ENCODE data around the gene SEC24C. TPM values are rescaled to one million over a fixed set of nuclear protein-coding genes. Genes with fewer than 3 reads are reported as not detected.
A peak's percentile ranks its signal among the peaks of the same experiment; 100 is the strongest.

Gene SEC24C
- polyA plus RNA-seq, 1 experiment, result 86.9 TPM

- Histone ChIP-seq H3K9me3 (ENCODE audit: control insufficient read depth, insufficient read depth, low read length) (no peaks in the 10 kb centered on the region; the same call in 1 of the 2 replicates), H3K27ac (ENCODE audit: low read depth, low read length) (no peak overlapping the region), H3K27me3 (ENCODE audit: control insufficient read depth, insufficient read depth, low read length) (no peaks in the 10 kb centered on the region), H3K4me3 (ENCODE audit: low read depth, low read length) (no peak overlapping the region)
- no peak for DNase-seq (ENCODE audit: low read depth, low spot score)
- CTCF ChIA-PET, result no interaction called here
- POLR2A ChIA-PET, result no interaction called here
- TF ChIP-seq CTCF (IDR thresholded peaks at IDR 0.05; ENCODE audit: low read depth, low read length), result no peak
Observed at GRCh38 chr10:73800560-73801252, 56.5 kb downstream of the SEC24C start.

- no peak overlapping the region for H3K27ac ChIP-seq (ENCODE audit: low read depth, low read length)
- H3K27me3 ChIP-seq (ENCODE audit: control insufficient read depth, insufficient read depth, low read length), result no peaks in the 10 kb centered on the region
- CTCF ChIA-PET, result no interaction called here
- TF ChIP-seq CTCF (IDR thresholded peaks at IDR 0.05; ENCODE audit: low read depth, low read length), result no peak
- no peak overlapping the region for H3K4me3 ChIP-seq (ENCODE audit: low read depth, low read length)
- POLR2A ChIA-PET, result no interaction called here
- H3K9me3 ChIP-seq (ENCODE audit: control insufficient read depth, insufficient read depth, low read length), result no peaks in the 10 kb centered on the region; the same call in 1 of the 2 replicates
- no peak for DNase-seq (ENCODE audit: low read depth, low spot score)
Observed at GRCh38 chr10:73801253-73801590, 57.0 kb downstream of the SEC24C start.

- Histone ChIP-seq H3K27ac (ENCODE audit: low read depth, low read length) (no peak overlapping the region), H3K27me3 (ENCODE audit: control insufficient read depth, insufficient read depth, low read length) (no peaks in the 10 kb centered on the region), H3K9me3 (ENCODE audit: control insufficient read depth, insufficient read depth, low read length) (no peaks in the 10 kb centered on the region; the same call in 1 of the 2 replicates), H3K4me3 (ENCODE audit: low read depth, low read length) (no peak overlapping the region)
- TF ChIP-seq CTCF (IDR thresholded peaks at IDR 0.05; ENCODE audit: low read depth, low read length), result no peak
- no peak for DNase-seq (ENCODE audit: low read depth, low spot score)
- CTCF ChIA-PET, result no interaction called here
- POLR2A ChIA-PET, result interaction anchor here (0.6 kb wide), 1 partner anchor 177 kb away, joined by 3 read pairs; no protein-coding TSS in a partner anchor
Observed at GRCh38 chr10:73802276-73802991, 58.3 kb downstream of the SEC24C start.

GRCh38 chr10:73803680-73804286 lies 59.6 kb downstream of the SEC24C start:
- TF ChIP-seq CTCF (IDR thresholded peaks at IDR 0.05; ENCODE audit: low read depth, low read length), result no peak
- peak overlapping the region; percentile 31 for H3K27ac ChIP-seq (ENCODE audit: low read depth, low read length)
- POLR2A ChIA-PET, result interaction anchor here (0.7 kb wide), 1 partner anchor 47 kb away, joined by 4 read pairs; no protein-coding TSS in a partner anchor

More at GRCh38 chr10:73803680-73804286, 59.6 kb downstream of the SEC24C start:
- H3K4me3 ChIP-seq (ENCODE audit: low read depth, low read length), result no peak overlapping the region
- no peaks in the 10 kb centered on the region for H3K27me3 ChIP-seq (ENCODE audit: control insufficient read depth, insufficient read depth, low read length)
- no peak for DNase-seq (ENCODE audit: low read depth, low spot score)
- CTCF ChIA-PET, result interaction anchor here (0.6 kb wide), 1 partner anchor 135 kb away, joined by 4 read pairs; no protein-coding TSS in a partner anchor
- H3K9me3 ChIP-seq (ENCODE audit: control insufficient read depth, insufficient read depth, low read length), result no peaks in the 10 kb centered on the region; the same call in 1 of the 2 replicates
